Measurements from ENCODE around the gene CEMIP.

CEMIP gene

GRCh38 chr15:80984856-80985255 lies 205.7 kb downstream of the CEMIP start:
- H3K36me3 ChIP-seq (ENCODE audit: insufficient read depth, low read length) = peaks cover 9% of the 10 kb centered on the region; the same call in 1 of the 2 replicates
- H3F3A ChIP-seq (ENCODE audit: low read depth) = no peaks in the 10 kb centered on the region
- peaks cover 71% of the 10 kb centered on the region for H3K79me2 ChIP-seq (ENCODE audit: insufficient read depth, low read length)
- no peak for TF ChIP-seq CTCF (conservative IDR thresholded peaks at IDR 0.05; ENCODE audit: low read length)
- TF ChIP-seq EZH2phosphoT487 (IDR thresholded peaks at IDR 0.05; ENCODE audit: borderline replicate concordance) = no peak
- H3K4me1 ChIP-seq (ENCODE audit: insufficient read depth, low read length, poor library complexity, severe bottlenecking) = peaks cover 28% of the 10 kb centered on the region
- no peaks in the 10 kb centered on the region for H3K9me3 ChIP-seq (ENCODE audit: insufficient read depth, low read depth, low read length)
- no peaks in the 10 kb centered on the region for H3K9me2 ChIP-seq (replicated peaks; ENCODE audit: low read depth, low read length)
- H3K4me2 ChIP-seq (ENCODE audit: low read depth, low read length, poor library complexity, severe bottlenecking) = peak overlapping the region; percentile 91
- no peaks in the 10 kb centered on the region for H3K27me3 ChIP-seq (ENCODE audit: insufficient read depth, low read length, poor library complexity, severe bottlenecking)
- H3K9ac ChIP-seq (ENCODE audit: low read depth, low read length, poor library complexity, severe bottlenecking) = peak overlapping the region; percentile 32
- peak overlapping the region; percentile 58 for H3K4me3 ChIP-seq (ENCODE audit: low read length, poor library complexity, severe bottlenecking)
- H2AFZ ChIP-seq (ENCODE audit: low read length) = no peak overlapping the region
- peaks cover 43% of the 10 kb centered on the region for H4K20me1 ChIP-seq (ENCODE audit: insufficient read depth, low read length, poor library complexity, severe bottlenecking)

- H3K79me2 ChIP-seq (ENCODE audit: insufficient read depth, low read length) = peaks cover 71% of the 10 kb centered on the region
- no peak overlapping the region for H2AFZ ChIP-seq (ENCODE audit: low read length)
- peak overlapping the region; percentile 91 for H3K4me2 ChIP-seq (ENCODE audit: low read depth, low read length, poor library complexity, severe bottlenecking)
- H3F3A ChIP-seq (ENCODE audit: low read depth) = no peaks in the 10 kb centered on the region
- H3K9me2 ChIP-seq (replicated peaks; ENCODE audit: low read depth, low read length) = no peaks in the 10 kb centered on the region
- peaks cover 39% of the 10 kb centered on the region for H3K4me1 ChIP-seq (ENCODE audit: insufficient read depth, low read length, poor library complexity, severe bottlenecking)
- peak overlapping the region; percentile 37 for H3K9ac ChIP-seq (ENCODE audit: low read depth, low read length, poor library complexity, severe bottlenecking)
- H4K20me1 ChIP-seq (ENCODE audit: insufficient read depth, low read length, poor library complexity, severe bottlenecking) = peaks cover 43% of the 10 kb centered on the region
- peak overlapping the region; percentile 58 for H3K4me3 ChIP-seq (ENCODE audit: low read length, poor library complexity, severe bottlenecking)
- no peaks in the 10 kb centered on the region for H3K9me3 ChIP-seq (ENCODE audit: insufficient read depth, low read depth, low read length)
- TF ChIP-seq EZH2phosphoT487 (IDR thresholded peaks at IDR 0.05; ENCODE audit: borderline replicate concordance) (no peak), CTCF (conservative IDR thresholded peaks at IDR 0.05; ENCODE audit: low read length) (no peak)
- H3K27me3 ChIP-seq (ENCODE audit: insufficient read depth, low read length, poor library complexity, severe bottlenecking) = no peaks in the 10 kb centered on the region
- H3K36me3 ChIP-seq (ENCODE audit: insufficient read depth, low read length) = no peaks in the 10 kb centered on the region
Measured at GRCh38 chr15:80985981-80986380, 206.8 kb downstream of the CEMIP start.

GRCh38 chr15:80986487-80986886 lies 207.3 kb downstream of the CEMIP start:
- peaks cover 43% of the 10 kb centered on the region for H4K20me1 ChIP-seq (ENCODE audit: insufficient read depth, low read length, poor library complexity, severe bottlenecking)
- no peaks in the 10 kb centered on the region for H3K27me3 ChIP-seq (ENCODE audit: insufficient read depth, low read length, poor library complexity, severe bottlenecking)
- no peaks in the 10 kb centered on the region for H3K36me3 ChIP-seq (ENCODE audit: insufficient read depth, low read length)
- peaks cover 71% of the 10 kb centered on the region for H3K79me2 ChIP-seq (ENCODE audit: insufficient read depth, low read length)
- H3K9ac ChIP-seq (ENCODE audit: low read depth, low read length, poor library complexity, severe bottlenecking) = peak overlapping the region; percentile 37
- H2AFZ ChIP-seq (ENCODE audit: low read length) = no peak overlapping the region
- H3K9me3 ChIP-seq (ENCODE audit: insufficient read depth, low read depth, low read length) = no peaks in the 10 kb centered on the region
- H3K4me2 ChIP-seq (ENCODE audit: low read depth, low read length, poor library complexity, severe bottlenecking) = peak overlapping the region; percentile 91
- no peaks in the 10 kb centered on the region for H3F3A ChIP-seq (ENCODE audit: low read depth)
- no peak for TF ChIP-seq EZH2phosphoT487 (IDR thresholded peaks at IDR 0.05; ENCODE audit: borderline replicate concordance)
- TF ChIP-seq CTCF (conservative IDR thresholded peaks at IDR 0.05; ENCODE audit: low read length) = no peak
- no peaks in the 10 kb centered on the region for H3K9me2 ChIP-seq (replicated peaks; ENCODE audit: low read depth, low read length)
- peak overlapping the region; percentile 58 for H3K4me3 ChIP-seq (ENCODE audit: low read length, poor library complexity, severe bottlenecking)
- peaks cover 44% of the 10 kb centered on the region for H3K4me1 ChIP-seq (ENCODE audit: insufficient read depth, low read length, poor library complexity, severe bottlenecking)

Data from Loucy (cell line).